BE2C (cell line): ENCODE results near the gene PTPN20.

Experiments used
- DNase-seq: peaks from one replicate; pipeline ENCODE4 v3.0.0-alpha.2; 2020
- H3K27me3 ChIP-seq: fragments of 250-450 bp; sonication (Bioruptor Pico); 2 replicates; pipeline ENCODE4 v1.5.1; 2020; ENCODE audit warnings: mild to moderate bottlenecking
- H3K36me3 ChIP-seq: fragments of 250-450 bp; sonication (Bioruptor Pico); 2 replicates; pipeline ENCODE4 v1.5.1; 2020; ENCODE audit warnings: mild to moderate bottlenecking
- H3K4me1 ChIP-seq: fragments of 250-450 bp; sonication (Bioruptor Pico); 2 replicates; pipeline ENCODE4 v1.5.1; 2020
- H3K4me3 ChIP-seq: 2 replicates; pipeline ENCODE4 v1.5.1; 2011; ENCODE audit warnings: low read depth, low read length
- H3K9me3 ChIP-seq: fragments of 250-450 bp; sonication (Bioruptor Pico); 2 replicates; pipeline ENCODE4 v1.5.1; 2020
- CTCF ChIP-seq: IDR thresholded peaks from 2 replicates; pipeline ENCODE4 v1.5.1; 2012; ENCODE audit warnings: mild to moderate bottlenecking, low read depth, low read length

Gene PTPN20

GRCh38 chr10:47034441-47035051 lies 123.3 kb downstream of the PTPN20 start:
- no peaks in the 10 kb centered on the region for H3K9me3 ChIP-seq
- H3K4me1 ChIP-seq = peaks cover 39% of the 10 kb centered on the region
- no peak overlapping the region for H3K4me3 ChIP-seq
- TF ChIP-seq CTCF = no peak
- no peaks in the 10 kb centered on the region for H3K27me3 ChIP-seq
- H3K36me3 ChIP-seq = no peaks in the 10 kb centered on the region
- DNase-seq = peak; percentile 78

GRCh38 chr10:47035171-47035818 lies 124.1 kb downstream of the PTPN20 start:
- peak; percentile 5 for DNase-seq
- no peak for TF ChIP-seq CTCF

GRCh38 chr10:47035819-47036337 lies 124.7 kb downstream of the PTPN20 start:
- Histone ChIP-seq H3K4me1 (peaks cover 42% of the 10 kb centered on the region), H3K9me3 (no peaks in the 10 kb centered on the region), H3K27me3 (no peaks in the 10 kb centered on the region), H3K36me3 (no peaks in the 10 kb centered on the region), H3K4me3 (no peak overlapping the region)
- no peak for TF ChIP-seq CTCF
- DNase-seq = no peak

More at GRCh38 chr10:47035171-47035818, 124.1 kb downstream of the PTPN20 start:
- H3K36me3 ChIP-seq = no peaks in the 10 kb centered on the region
- H3K27me3 ChIP-seq = no peaks in the 10 kb centered on the region
- H3K4me3 ChIP-seq = no peak overlapping the region
- no peaks in the 10 kb centered on the region for H3K9me3 ChIP-seq
- peaks cover 42% of the 10 kb centered on the region for H3K4me1 ChIP-seq

- Histone ChIP-seq H3K4me1 (peaks cover 38% of the 10 kb centered on the region), H3K9me3 (no peaks in the 10 kb centered on the region), H3K36me3 (no peaks in the 10 kb centered on the region), H3K4me3 (no peak overlapping the region), H3K27me3 (no peaks in the 10 kb centered on the region)
- DNase-seq = no peak
- no peak for TF ChIP-seq CTCF
These were observed 125.5 kb downstream of the PTPN20 start for GRCh38 chr10:47036771-47037170.

GRCh38 chr10:47037654-47038425 lies 126.6 kb downstream of the PTPN20 start:
- Histone ChIP-seq H3K4me3 (no peak overlapping the region), H3K27me3 (no peaks in the 10 kb centered on the region), H3K36me3 (no peaks in the 10 kb centered on the region), H3K4me1 (peaks cover 40% of the 10 kb centered on the region), H3K9me3 (no peaks in the 10 kb centered on the region)
- TF ChIP-seq CTCF = no peak
- DNase-seq = peak; percentile 17
